HepG2 (cell line): Measurements from ENCODE around the gene NSD1. TPM values are rescaled to one million over a fixed set of nuclear protein-coding genes. Genes with fewer than 3 reads are reported as not detected.

Experiments
- ATAC-seq: fragments of 200-7000 bp; cut with Tn5 transposase; 3 replicates; pipeline ENCODE4 v1.9.1; 2020; ENCODE audit warnings: mild to moderate bottlenecking, moderate library complexity
- BruUV-seq: library from RNA; stranded (reverse); fragments of 400-500 nt; replicated peaks from 2 replicates; lab custom pipeline; 2021; lab: Mats Ljungman, UMichigan
- CTCF ChIA-PET: fragments of 300-600 bp; formaldehyde crosslinking; extraction: SDS; loops from one replicate; lab custom pipeline; 2021; ENCODE audit warnings: low total read pairs, inconsistent platforms, low intra/inter-chr PET ratio; lab: Yijun Ruan, JAX
- POLR2A ChIA-PET: fragments of 350-600 bp; sonication (Branson Sonifier 250); formaldehyde crosslinking; loops from one replicate; lab custom pipeline; 2020; ENCODE audit warnings: antibody characterized with exemption, inconsistent platforms; lab: Yijun Ruan, JAX
- DNase-seq: peaks from one replicate; pipeline ENCODE4 v3.0.0-alpha.2; 2015; ENCODE audit warnings: low spot score
- FAIRE-seq: peaks from 3 replicates; lab custom pipeline; 2011; peaks lifted over from hg19 to GRCh38; lab: Jason Lieb, UNC
- H2AFZ ChIP-seq: one replicate; pipeline ENCODE4 v1.6.1; 2011; ENCODE audit warnings: low read length, inconsistent platforms
- H3K27ac ChIP-seq: fragments of 300-600 bp; 3 replicates; pipeline ENCODE4 v1.8.0; 2011; ENCODE audit warnings: mixed run types, mild to moderate bottlenecking, mixed read lengths, low read length, inconsistent platforms; ENCODE audit not compliant: insufficient read depth; ENCODE audit errors: extremely low read length
- H3K27me3 ChIP-seq, 2 experiments: fragments of 200-600 bp in 1 of 2; 2 replicates in 1 of 2; 3 replicates in 1 of 2; pipeline versions ENCODE4 v1.6.0 to v1.8.0; 2011; ENCODE audit warnings: low read length in 2 of 2, mild to moderate bottlenecking in 2 of 2, moderate library complexity in 2 of 2, inconsistent platforms in 1 of 2; ENCODE audit not compliant: insufficient read depth in 2 of 2, control insufficient read depth in 1 of 2
- H3K36me3 ChIP-seq, 2 experiments: fragments of 200-600 bp in 1 of 2; replicated peaks in 1 of 2; 2 replicates in 1 of 2; 3 replicates in 1 of 2; pipeline versions ENCODE4 v1.5.1 to v1.8.0; 2011; ENCODE audit warnings: low read length in 2 of 2, inconsistent platforms in 1 of 2; ENCODE audit not compliant: insufficient read depth in 2 of 2, control insufficient read depth in 1 of 2
- H3K4me1 ChIP-seq: 2 replicates; pipeline ENCODE4 v1.5.1; 2012; ENCODE audit warnings: low read length, inconsistent platforms; ENCODE audit not compliant: insufficient read depth
- H3K4me2 ChIP-seq: 2 replicates; pipeline ENCODE4 v1.6.0; 2011; ENCODE audit warnings: low read depth, low read length, inconsistent platforms
- H3K4me3 ChIP-seq, 3 experiments: fragments of 200-600 bp in 1 of 3; sonication (generic), shearing (Covaris generic) in 1 of 3; replicated peaks in 1 of 3; 2 replicates each; pipeline ENCODE4 v1.5.1; 2011 to 2016; ENCODE audit warnings: low read length in 3 of 3, inconsistent platforms in 2 of 3, low read depth in 2 of 3, mild to moderate bottlenecking in 2 of 3, control low read depth in 1 of 3, mixed read lengths in 1 of 3; ENCODE audit not compliant: insufficient read depth in 1 of 3
- H3K79me2 ChIP-seq: one replicate; pipeline ENCODE4 v1.6.1; 2011; ENCODE audit warnings: low read length, inconsistent platforms; ENCODE audit not compliant: insufficient read depth
- H3K9ac ChIP-seq: 2 replicates; pipeline ENCODE4 v1.6.0; 2011; ENCODE audit warnings: mild to moderate bottlenecking, low read depth, low read length, inconsistent platforms; ENCODE audit not compliant: insufficient read depth
- H3K9me3 ChIP-seq: 2 replicates; pipeline ENCODE4 v1.5.1; 2012; ENCODE audit warnings: mild to moderate bottlenecking, low read length
- H4K20me1 ChIP-seq: 2 replicates; pipeline ENCODE4 v1.6.0; 2011; ENCODE audit warnings: inconsistent platforms, mild to moderate bottlenecking, low read length, moderate library complexity; ENCODE audit not compliant: insufficient read depth
- FOXJ3 ChIP-seq: sonication (generic); formaldehyde crosslinking; IDR thresholded peaks from 2 replicates; pipeline ENCODE4 v1.4.0; 2020; ENCODE audit warnings: missing genetic modification reagents, mild to moderate bottlenecking, borderline replicate concordance
- KAT8 ChIP-seq: IDR thresholded peaks from 2 replicates; pipeline ENCODE4 v1.6.1; 2016; ENCODE audit warnings: missing genetic modification reagents, missing compliant biosample characterization
- PRMT3 ChIP-seq: sonication (generic); formaldehyde crosslinking; IDR thresholded peaks from 2 replicates; pipeline ENCODE4 v1.8.1; 2022; ENCODE audit warnings: low read depth, mild to moderate bottlenecking, moderate library complexity, missing genetic modification reagents, borderline replicate concordance
- SETDB1 ChIP-seq: sonication (generic); formaldehyde crosslinking; IDR thresholded peaks from 2 replicates; pipeline ENCODE4 v1.5.1; 2020; ENCODE audit warnings: missing genetic modification reagents, mild to moderate bottlenecking, borderline replicate concordance
- STAG1 ChIP-seq: sonication (generic); formaldehyde crosslinking; IDR thresholded peaks from 2 replicates; pipeline ENCODE4 v1.4.0; 2020; ENCODE audit warnings: missing genetic modification reagents
- TOE1 ChIP-seq: sonication (generic); formaldehyde crosslinking; IDR thresholded peaks from 2 replicates; pipeline ENCODE4 v1.4.0; 2020; ENCODE audit warnings: mild to moderate bottlenecking, missing genetic modification reagents
- ZBTB4 ChIP-seq: sonication (generic); formaldehyde crosslinking; IDR thresholded peaks from 2 replicates; pipeline ENCODE4 v1.4.0; 2020; ENCODE audit warnings: missing genetic modification reagents, mild to moderate bottlenecking, borderline replicate concordance
- ZFAT ChIP-seq: sonication (generic); formaldehyde crosslinking; conservative IDR thresholded peaks from 2 replicates; pipeline ENCODE4 v1.8.1; 2023; ENCODE audit warnings: missing genetic modification reagents, inconsistent platforms
- ZFYVE20 ChIP-seq: sonication (generic); formaldehyde crosslinking; IDR thresholded peaks from 2 replicates; pipeline ENCODE4 v1.8.0; 2023; ENCODE audit warnings: low read depth, mild to moderate bottlenecking, moderate library complexity, missing genetic modification reagents, borderline replicate concordance
- ZNF335 ChIP-seq: sonication (generic); formaldehyde crosslinking; IDR thresholded peaks from 2 replicates; pipeline ENCODE4 v1.4.0; 2020; ENCODE audit warnings: missing genetic modification reagents
- ZNF430 ChIP-seq: sonication (generic); formaldehyde crosslinking; IDR thresholded peaks from 2 replicates; pipeline ENCODE4 v1.9.0; 2021; ENCODE audit warnings: mild to moderate bottlenecking, missing genetic modification reagents
- ZNF558 ChIP-seq: sonication (generic); formaldehyde crosslinking; IDR thresholded peaks from 2 replicates; pipeline ENCODE4 v1.9.0; 2022; ENCODE audit warnings: mild to moderate bottlenecking, missing genetic modification reagents, borderline replicate concordance
- ZNF576 ChIP-seq: sonication (generic); formaldehyde crosslinking; IDR thresholded peaks from 2 replicates; pipeline ENCODE4 v1.4.0; 2020; ENCODE audit warnings: mild to moderate bottlenecking, missing genetic modification reagents
- ZNF678 ChIP-seq: sonication (generic); formaldehyde crosslinking; IDR thresholded peaks from 2 replicates; pipeline ENCODE4 v1.4.0; 2020; ENCODE audit warnings: mild to moderate bottlenecking, missing genetic modification reagents
- ZNF709 ChIP-seq: sonication (generic); formaldehyde crosslinking; IDR thresholded peaks from 2 replicates; pipeline ENCODE4 v1.5.0; 2020; ENCODE audit warnings: mild to moderate bottlenecking, missing genetic modification reagents
- ZNF777 ChIP-seq: sonication (generic); formaldehyde crosslinking; IDR thresholded peaks from 2 replicates; pipeline ENCODE4 v1.4.0; 2020; ENCODE audit warnings: missing genetic modification reagents
- ZNF879 ChIP-seq: sonication (generic); formaldehyde crosslinking; IDR thresholded peaks from 2 replicates; pipeline ENCODE4 v1.8.1; 2023; ENCODE audit warnings: missing genetic modification reagents
- WGBS: methylation state at CpG from one replicate; pipeline ENCODE4 v1.1.6; 2017; ENCODE audit warnings: low lambda C conversion rate; 5-methylcytosine and 5-hydroxymethylcytosine counted together
- in situ Hi-C: cut with HindIII; loops from 2 replicates; pipeline ENCODE4 v1.10.0; 2017; ENCODE audit warnings: low pct_unique_long_range_greater_than_20kb; ENCODE audit not compliant: extremely low pct_ligation_motif_present
- intact Hi-C: fragments of 100-400 bp; cut with micrococcal nuclease; formaldehyde crosslinking; loops from one replicate; pipeline ENCODE4 v1.10.0; 2022; ENCODE audit not compliant: unreplicated experiment
- polyA plus RNA-seq, 8 experiments: library from polyadenylated mRNA; depleted of rRNA in 3 of 8; stranded (reverse) in 7 of 8; unstranded in 1 of 8; fragments of >200 nt; fragmentation: Illumina TruSeq in 4 of 8; extraction: Trizol in 4 of 8; gene quantifications; 2 replicates each; pipeline versions ENCODE4 v1.2.1 to v1.2.3, GENCODE V29; 2011 to 2016; ENCODE audit warnings: low read depth in 4 of 8, missing spikeins in 1 of 8, mixed read lengths in 1 of 8; ENCODE audit not compliant: insufficient read depth in 1 of 8
- total RNA-seq, 5 experiments: library from RNA; depleted of rRNA; stranded (reverse); fragments of >200 nt; fragmentation: Illumina TruSeq; extraction: Trizol; gene quantifications; 2 replicates each; pipeline ENCODE4 v1.2.3, GENCODE V29; 2016; ENCODE audit warnings: low read depth in 1 of 5
- TF ChIP-seq, protein P1 (sequence below): sonication (generic); formaldehyde crosslinking; IDR thresholded peaks from 2 replicates; pipeline ENCODE4 v1.5.0; 2020; ENCODE audit warnings: missing genetic modification reagents, mild to moderate bottlenecking, borderline replicate concordance
- TF ChIP-seq, protein P2 (sequence below): sonication (generic); formaldehyde crosslinking; IDR thresholded peaks from 2 replicates; pipeline ENCODE4 v1.5.0; 2020; ENCODE audit warnings: missing genetic modification reagents

The NSD1 gene
- total and polyA plus RNA-seq, 2 of the 13 experiments (the other 11 are each of a cell fraction or from before 2014, with no cell fraction given) = 0.01 to 0.09 TPM

DNA sequence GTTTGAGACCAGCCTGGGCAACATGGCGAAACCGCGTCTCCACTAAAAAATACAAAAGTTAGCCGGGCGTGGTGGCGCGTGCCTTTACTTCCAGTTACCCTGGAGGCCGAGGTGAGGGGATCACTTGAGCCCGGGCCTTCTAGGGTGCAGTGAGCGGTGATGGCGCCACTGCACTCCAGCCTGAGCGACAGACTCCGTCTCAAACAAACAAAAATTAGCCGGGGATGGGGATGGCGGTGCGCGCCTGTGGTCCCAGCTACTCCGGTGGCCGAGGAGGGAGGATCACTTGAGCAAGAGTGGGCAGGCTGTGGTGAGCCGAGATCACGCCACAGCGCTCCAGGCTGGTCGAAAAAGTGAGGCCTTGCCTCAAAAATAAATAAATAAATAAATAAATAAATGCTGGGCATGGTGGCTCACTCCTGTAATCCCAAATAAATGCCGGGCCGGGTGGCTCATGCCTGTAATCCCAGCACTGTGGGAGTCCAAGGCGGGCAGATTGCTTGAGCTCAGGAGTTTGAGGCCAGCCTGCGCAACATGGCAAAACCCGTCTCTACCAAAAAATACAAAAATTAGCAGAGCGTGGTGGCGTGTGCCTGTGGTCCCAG lies 16.0 kb upstream of the NSD1 start:
- ChIA-PET CTCF (no interaction called here), POLR2A (no interaction called here)
- in situ Hi-C loops (loop anchor here (25.0 kb wide), 1 partner anchor 345 kb away; the partner anchor contains the start of gene DBN1), intact Hi-C loops (no loop called here)
- Histone ChIP-seq H3K4me1 (peaks cover 26% of the 10 kb centered on the region), H3K9me3 (no peaks in the 10 kb centered on the region), H3K27ac (no peak overlapping the region), H3K9ac (no peak overlapping the region), H3K36me3 (no peaks in the 10 kb centered on the region), H3K4me2 (no peak overlapping the region), H3K79me2 (no peaks in the 10 kb centered on the region), H4K20me1 (no peaks in the 10 kb centered on the region), H2AFZ (no peak overlapping the region), H3K27me3 (no peaks in the 10 kb centered on the region), H3K4me3 (no peak overlapping the region)
- FAIRE-seq (no peak), DNase-seq (no peak), ATAC-seq (no peak)
- 77% methylated on average over 30 of the region's 30 CpGs for WGBS
- no peak for TF ChIP-seq KAT8
- TF ChIP-seq ZNF678 = no peak
- TF ChIP-seq TOE1 = no peak
- TF ChIP-seq ZNF576 (CRISPR knock-in tag) = no peak
- TF ChIP-seq ZNF879 (CRISPR knock-in tag) = no peak
- TF ChIP-seq ZFYVE20 (CRISPR knock-in tag) = no peak
- TF ChIP-seq ZNF558 (CRISPR knock-in tag) = no peak
- TF ChIP-seq, protein P1, sequence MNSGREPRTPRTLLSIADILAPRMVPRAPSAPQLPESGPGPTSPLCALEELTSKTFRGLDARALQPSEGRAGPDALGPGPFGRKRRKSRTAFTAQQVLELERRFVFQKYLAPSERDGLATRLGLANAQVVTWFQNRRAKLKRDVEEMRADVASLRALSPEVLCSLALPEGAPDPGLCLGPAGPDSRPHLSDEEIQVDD (CRISPR knock-in tag) = no peak
- no peak for TF ChIP-seq ZNF777
- TF ChIP-seq ZFAT = no peak
- TF ChIP-seq FOXJ3 (CRISPR knock-in tag) = no peak
- TF ChIP-seq ZNF335 (CRISPR knock-in tag) = no peak
- no peak for TF ChIP-seq STAG1 (CRISPR knock-in tag)
- no peak for TF ChIP-seq SETDB1
- TF ChIP-seq, protein P2, sequence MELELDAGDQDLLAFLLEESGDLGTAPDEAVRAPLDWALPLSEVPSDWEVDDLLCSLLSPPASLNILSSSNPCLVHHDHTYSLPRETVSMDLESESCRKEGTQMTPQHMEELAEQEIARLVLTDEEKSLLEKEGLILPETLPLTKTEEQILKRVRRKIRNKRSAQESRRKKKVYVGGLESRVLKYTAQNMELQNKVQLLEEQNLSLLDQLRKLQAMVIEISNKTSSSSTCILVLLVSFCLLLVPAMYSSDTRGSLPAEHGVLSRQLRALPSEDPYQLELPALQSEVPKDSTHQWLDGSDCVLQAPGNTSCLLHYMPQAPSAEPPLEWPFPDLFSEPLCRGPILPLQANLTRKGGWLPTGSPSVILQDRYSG (CRISPR knock-in tag) = no peak
- no peak for TF ChIP-seq PRMT3
- no peak for TF ChIP-seq ZBTB4 (CRISPR knock-in tag)
- TF ChIP-seq ZNF430 (CRISPR knock-in tag) = no peak
- TF ChIP-seq ZNF709 = no peak
- BruUV-seq = no TSS peak
